Heart left ventricle (tissue), 13 donors: ENCODE data around the gene IGIP.

ENCODE experiments used
- CTCF ChIP-seq, 12 donors: fragments of 200-600 bp; sonication (generic) in 4 of 12; IDR thresholded peaks; one replicate each; pipeline versions ENCODE4 v1.5.0 to v1.8.0; 2018 to 2022; ENCODE audit warnings: antibody characterized with exemption in 12 of 12, mild to moderate bottlenecking in 5 of 12
- POLR2A ChIP-seq, 2 donors: fragments of 450-650 bp; IDR thresholded peaks; one replicate each; pipeline ENCODE4 v1.6.1; 2017; ENCODE audit warnings: antibody characterized with exemption in 2 of 2, mild to moderate bottlenecking in 2 of 2, moderate library complexity in 2 of 2
- donor health status: ischemic (EF 13 %, LVEDD 7.1; RV severe dilation, severe dysfunction).
- donor health status: DM: no; HTN: yes; CAD: no.
- donor health status: DM: no; HTN: no; CAD: no.
- donor health status: ischemic (EF 25% LVEDD 6.9; RV normal size, moderate dysfunction).
- donor health status: ischemic (EF 25% LVEDD 5.7; RV mildly dilated, moderate dysfunction).
- donor health status: ischemic (EF 35%, LVEDD 5.7; RV mildly dilated, moderate dysfunction).
- donor health status: nonischemic (EF 11% LVEDD 7.7; RV severe dilation, severe dysfunction).
- donor health status: DM: yes; HTN: yes; CAD: no.
- donor health status: PGD.
- donor health status: ischemic (EF 29% LVEDD 5.4; RV normal size, mild dysfunction).
- donor health status: nonischemic (EF 23%, LVEDD 6.1; RV moderate dilation, normal function).

GRCh38 chr5:140169410-140169809 is 43.7 kb downstream of the IGIP start:
- TF ChIP-seq CTCF (IDR thresholded peaks at IDR 0.05): peak in 7 of 12 donors; percentile 11 to 36 (median 22)
- no peak for TF ChIP-seq POLR2A (IDR thresholded peaks at IDR 0.05)
